ENCODE results near the gene CRYBG1.

DNA sequence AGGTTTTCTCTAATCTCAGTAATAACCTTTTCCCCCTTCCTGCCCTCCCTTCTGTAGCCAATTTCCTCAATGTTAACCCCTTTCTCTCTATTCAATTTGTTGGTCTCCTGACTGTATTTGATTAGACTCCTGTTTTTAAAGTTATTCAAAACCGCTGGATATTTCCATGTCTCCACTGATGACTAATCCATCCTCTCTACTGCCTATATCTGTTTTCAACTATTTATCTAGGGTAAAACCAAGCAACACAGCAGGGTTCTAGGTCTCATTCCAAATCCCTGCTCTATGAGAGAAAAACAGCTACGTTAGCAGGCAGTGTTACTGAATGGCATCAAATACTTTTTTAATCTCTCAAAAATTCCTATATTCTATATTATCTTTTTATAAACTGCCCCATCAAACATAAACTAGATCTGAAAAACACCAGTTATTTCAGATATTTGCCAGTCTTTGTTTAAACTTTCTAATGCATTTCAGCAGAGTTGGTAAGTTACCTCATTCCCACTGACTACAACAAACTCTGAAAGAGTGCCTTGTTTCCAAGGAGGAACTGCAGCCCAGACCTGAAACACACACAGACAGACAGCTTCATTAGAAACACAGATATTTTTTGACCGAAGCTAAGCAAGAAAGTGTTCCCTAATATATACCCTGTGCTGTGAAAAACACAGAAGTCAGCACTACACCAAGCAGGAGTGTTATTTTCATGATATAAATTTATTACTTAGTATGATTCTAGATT is 260.6 kb downstream of the CRYBG1 start:
- TF ChIP-seq, protein P1, sequence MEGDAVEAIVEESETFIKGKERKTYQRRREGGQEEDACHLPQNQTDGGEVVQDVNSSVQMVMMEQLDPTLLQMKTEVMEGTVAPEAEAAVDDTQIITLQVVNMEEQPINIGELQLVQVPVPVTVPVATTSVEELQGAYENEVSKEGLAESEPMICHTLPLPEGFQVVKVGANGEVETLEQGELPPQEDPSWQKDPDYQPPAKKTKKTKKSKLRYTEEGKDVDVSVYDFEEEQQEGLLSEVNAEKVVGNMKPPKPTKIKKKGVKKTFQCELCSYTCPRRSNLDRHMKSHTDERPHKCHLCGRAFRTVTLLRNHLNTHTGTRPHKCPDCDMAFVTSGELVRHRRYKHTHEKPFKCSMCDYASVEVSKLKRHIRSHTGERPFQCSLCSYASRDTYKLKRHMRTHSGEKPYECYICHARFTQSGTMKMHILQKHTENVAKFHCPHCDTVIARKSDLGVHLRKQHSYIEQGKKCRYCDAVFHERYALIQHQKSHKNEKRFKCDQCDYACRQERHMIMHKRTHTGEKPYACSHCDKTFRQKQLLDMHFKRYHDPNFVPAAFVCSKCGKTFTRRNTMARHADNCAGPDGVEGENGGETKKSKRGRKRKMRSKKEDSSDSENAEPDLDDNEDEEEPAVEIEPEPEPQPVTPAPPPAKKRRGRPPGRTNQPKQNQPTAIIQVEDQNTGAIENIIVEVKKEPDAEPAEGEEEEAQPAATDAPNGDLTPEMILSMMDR (IDR thresholded peaks at IDR 0.05) = no peak
- no peak for TF ChIP-seq EZH2 (IDR thresholded peaks at IDR 0.05; ENCODE audit: borderline replicate concordance, insufficient read depth, low read depth, low read length, poor library complexity, severe bottlenecking)

All from B cell (primary cell).